NCI-H2029 treated with DMSO at 0.1 percent for 48 hours (cell line): Measurements from ENCODE around the gene DGKD.
"Not testable (repeated sequence)": the region's sequence is repeated elsewhere in the genome, so short reads cannot be mapped to it uniquely, and the experiment has no call there.

ENCODE experiments used
- DNase-seq: peaks from one replicate; lab custom pipeline; 2025; lab: John Stamatoyannopoulos, UW

DGKD gene

GRCh38 chr2:233353769-233354499, at the start of gene DGKD:
DGKD (plus strand) TSS chr2:233354494; CDS start chr2:233354519, 25 bp downstream.
- DNase-seq: no peak

GRCh38 chr2:233307565-233307964, 46.7 kb upstream of the DGKD start, which contains the start of gene SAG:
SAG (plus strand) TSS chr2:233307816; CDS start chr2:233309190, 1,374 bp downstream.
- no peak for DNase-seq

- no peak for DNase-seq
Measured at GRCh38 chr2:233311241-233311926, 42.9 kb upstream of the DGKD start.

- DNase-seq: no peak
Measured at GRCh38 chr2:233312874-233313273, 41.4 kb upstream of the DGKD start.

GRCh38 chr2:233314180-233314925, 39.9 kb upstream of the DGKD start:
- DNase-seq: no peak

GRCh38 chr2:233317196-233317943, 36.9 kb upstream of the DGKD start:
- no peak for DNase-seq

GRCh38 chr2:233319256-233319655, 35.0 kb upstream of the DGKD start:
- no peak for DNase-seq

GRCh38 chr2:233320470-233320869, 33.8 kb upstream of the DGKD start:
- DNase-seq: no peak

GRCh38 chr2:233321166-233321565, 33.1 kb upstream of the DGKD start:
- no peak for DNase-seq

- no peak for DNase-seq
Measured at GRCh38 chr2:233323851-233324250, 30.4 kb upstream of the DGKD start.

GRCh38 chr2:233325256-233325655, 29.0 kb upstream of the DGKD start:
- DNase-seq: no peak

- no peak for DNase-seq
Measured at GRCh38 chr2:233325814-233326213, 28.5 kb upstream of the DGKD start.

- no peak for DNase-seq
Measured at GRCh38 chr2:233326500-233326899, 27.8 kb upstream of the DGKD start.

GRCh38 chr2:233328922-233329321, 25.4 kb upstream of the DGKD start:
- no peak for DNase-seq

- no peak for DNase-seq
Measured at GRCh38 chr2:233329489-233330135, 24.7 kb upstream of the DGKD start.

GRCh38 chr2:233331536-233331935, 22.8 kb upstream of the DGKD start:
- DNase-seq: no peak

GRCh38 chr2:233332125-233332524, 22.2 kb upstream of the DGKD start:
- DNase-seq: no peak

- DNase-seq: no peak
Measured at GRCh38 chr2:233334915-233335314, 19.4 kb upstream of the DGKD start.

- DNase-seq: not testable (repeated sequence)
Measured at GRCh38 chr2:233336091-233336490, 18.2 kb upstream of the DGKD start.

- no peak for DNase-seq
Measured at GRCh38 chr2:233336541-233336940, 17.8 kb upstream of the DGKD start.

GRCh38 chr2:233338046-233338445, 16.2 kb upstream of the DGKD start:
- DNase-seq: no peak
